ENCODE measurements around the gene RPS2.
"Not testable (repeated sequence)": the region's sequence is repeated elsewhere in the genome, so short reads cannot be mapped to it uniquely, and the experiment has no call there.

RPS2 gene

GRCh38 chr16:1964506-1965395 lies at the start of gene RPS2:
TSS of gene RPS2 (minus strand) at chr16:1964826. CDS start at chr16:1964625, 201 bp downstream.
- peak within 1 kb of the TSS; percentile 68 for H3K4me3 ChIP-seq (ENCODE audit: low read depth, low read length)
- peak; percentile 95 for DNase-seq (ENCODE audit: low read depth)

- no peak for DNase-seq (ENCODE audit: low read depth)
- H3K4me3 ChIP-seq (ENCODE audit: low read depth, low read length), result no peak overlapping the region
These were observed 48.9 kb upstream of the RPS2 start for GRCh38 chr16:2013527-2013926.

GRCh38 chr16:2011726-2012125 lies 47.1 kb upstream of the RPS2 start:
- DNase-seq (ENCODE audit: low read depth); H3K4me3 ChIP-seq (ENCODE audit: low read depth, low read length): not testable (repeated sequence)

GRCh38 chr16:2009791-2010510 lies 45.3 kb upstream of the RPS2 start, which contains the start of gene ZNF598:
TSS of gene ZNF598 (minus strand) at chr16:2009821.
- peak within 1 kb of the TSS; percentile 73 for H3K4me3 ChIP-seq (ENCODE audit: low read depth, low read length)
- DNase-seq (ENCODE audit: low read depth), result peak; percentile 62

GRCh38 chr16:2009164-2009711 lies 44.6 kb upstream of the RPS2 start:
- no peak for DNase-seq (ENCODE audit: low read depth)
- H3K4me3 ChIP-seq (ENCODE audit: low read depth, low read length), result peak overlapping the region; percentile 73

GRCh38 chr16:2008631-2009163 lies 44.1 kb upstream of the RPS2 start:
- DNase-seq (ENCODE audit: low read depth), result no peak
- peak overlapping the region; percentile 73 for H3K4me3 ChIP-seq (ENCODE audit: low read depth, low read length)

DNA sequence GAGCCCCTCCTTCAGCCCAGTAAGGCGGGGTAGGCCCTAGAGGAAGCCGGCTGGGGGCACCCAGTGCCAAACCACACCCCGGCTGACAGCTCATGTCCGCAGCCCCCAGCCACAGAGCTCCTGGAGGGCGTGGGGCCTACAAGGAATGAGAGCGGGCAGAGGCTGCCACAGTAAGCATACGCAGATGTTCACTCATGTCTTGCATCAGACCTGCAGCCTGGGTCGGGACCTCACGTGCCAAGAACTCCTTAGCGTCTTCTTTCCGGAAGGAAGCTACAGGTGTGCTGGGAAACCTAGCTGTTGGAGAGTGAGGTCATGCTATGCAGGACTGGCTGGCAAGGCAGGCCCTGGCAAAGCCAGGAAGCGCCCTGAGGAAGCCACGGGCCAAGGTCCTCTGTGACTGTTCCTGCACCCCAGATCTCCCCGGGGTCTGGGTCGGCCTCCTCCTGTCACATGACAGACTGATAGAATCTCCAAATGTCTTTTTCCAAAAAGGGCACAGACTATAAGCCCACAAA lies 43.4 kb upstream of the RPS2 start:
- H3K4me3 ChIP-seq (ENCODE audit: low read depth, low read length), result peak overlapping the region; percentile 73
- DNase-seq (ENCODE audit: low read depth), result no peak

DNA sequence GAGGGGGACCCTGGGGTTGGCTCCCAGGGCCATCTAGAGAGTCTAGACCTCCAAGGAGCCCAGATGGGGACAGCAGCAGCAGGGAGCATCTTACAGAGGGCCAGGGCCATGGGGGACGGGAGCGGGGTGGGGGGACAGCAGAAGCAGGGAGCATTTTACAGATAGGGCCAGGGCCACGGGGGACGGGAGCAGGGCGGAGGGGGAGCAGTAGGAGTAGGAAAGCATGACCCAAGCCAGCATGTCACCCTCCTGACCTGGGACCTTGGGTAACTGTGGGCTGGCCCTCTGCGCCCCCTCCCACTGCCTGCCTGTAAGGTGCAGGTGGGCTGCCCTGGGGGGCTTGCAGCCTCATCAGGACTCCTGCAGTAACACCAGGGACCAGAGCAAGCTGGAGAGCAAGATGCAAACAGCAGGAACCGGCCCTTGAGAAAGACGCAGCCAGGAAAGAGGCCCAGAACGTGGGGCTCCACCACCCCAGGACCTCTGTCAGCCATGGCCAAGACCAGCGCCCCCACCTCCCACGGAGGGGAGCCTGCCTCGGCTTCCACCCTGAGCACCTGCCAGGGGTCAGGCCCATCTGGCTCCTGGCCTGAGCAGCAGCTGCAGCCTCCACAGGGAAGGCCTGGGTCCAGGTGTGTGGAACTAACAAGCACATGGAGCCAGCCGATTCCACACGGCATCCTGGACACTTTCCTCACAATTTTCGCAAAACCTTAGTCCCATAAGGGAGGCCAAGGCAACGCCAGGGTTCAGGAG lies 42.6 kb upstream of the RPS2 start:
- peak overlapping the region; percentile 73 for H3K4me3 ChIP-seq (ENCODE audit: low read depth, low read length)
- no peak for DNase-seq (ENCODE audit: low read depth)

DNA sequence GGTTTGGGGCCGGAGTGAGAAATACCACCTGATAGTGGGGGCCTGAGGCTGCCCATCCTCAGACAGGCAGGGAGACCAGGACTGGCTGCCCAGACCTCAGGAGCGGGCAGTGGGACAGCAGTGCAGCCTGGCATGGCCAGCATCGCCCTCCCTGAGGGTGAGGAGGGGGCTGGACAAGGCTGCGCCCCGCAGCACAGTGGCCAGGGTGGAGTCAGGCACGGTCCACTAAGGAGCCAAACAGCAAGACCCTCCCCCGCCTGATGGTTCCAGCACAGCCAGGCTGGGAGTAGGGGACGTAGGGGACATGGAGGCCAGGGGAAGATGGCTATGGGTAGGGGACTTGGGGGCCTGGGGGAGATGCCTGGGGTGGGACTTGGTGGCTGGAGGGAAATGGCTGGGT lies 41.7 kb upstream of the RPS2 start:
- DNase-seq (ENCODE audit: low read depth), result no peak
- H3K4me3 ChIP-seq (ENCODE audit: low read depth, low read length), result no peak overlapping the region

- H3K4me3 ChIP-seq (ENCODE audit: low read depth, low read length), result no peak overlapping the region
- no peak for DNase-seq (ENCODE audit: low read depth)
These were observed 41.0 kb upstream of the RPS2 start for GRCh38 chr16:2005646-2006045.

DNA sequence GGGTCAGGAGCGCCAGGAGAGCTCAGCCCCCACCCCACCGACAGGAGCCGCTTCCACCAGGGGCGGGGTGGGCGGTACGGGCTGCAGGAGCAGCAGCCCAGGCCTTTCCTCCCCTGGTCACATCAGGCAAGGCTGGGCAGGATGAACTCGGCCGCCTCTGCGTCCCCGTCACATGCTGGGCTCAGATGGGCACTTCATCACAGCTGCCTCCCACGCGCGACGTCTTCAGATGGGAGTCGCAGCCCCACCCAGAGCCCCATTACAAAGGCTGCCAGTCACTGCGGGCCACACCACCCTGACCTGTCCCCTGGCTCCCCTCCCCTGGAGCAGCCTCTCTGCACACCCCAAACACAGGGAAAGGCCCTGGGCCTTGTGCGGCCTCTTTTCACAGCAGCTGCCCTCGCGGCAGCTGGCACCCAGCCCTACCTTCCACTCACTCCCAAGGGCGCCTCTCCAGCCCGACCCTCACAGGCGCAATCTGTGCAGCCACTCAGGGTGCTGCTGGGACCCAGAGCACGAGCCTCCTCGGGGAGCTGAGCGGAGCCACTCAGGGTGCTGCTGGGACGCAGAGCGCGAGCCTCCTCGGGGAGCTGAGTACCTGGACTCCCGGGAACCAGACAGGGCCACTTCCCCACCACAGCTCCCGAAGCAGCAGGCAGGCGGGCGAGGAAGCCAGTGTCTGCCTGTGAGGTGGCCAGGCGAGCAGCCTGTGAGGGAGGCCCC lies 40.3 kb upstream of the RPS2 start:
- DNase-seq (ENCODE audit: low read depth), result no peak
- H3K4me3 ChIP-seq (ENCODE audit: low read depth, low read length), result no peak overlapping the region

- DNase-seq (ENCODE audit: low read depth), result no peak
- no peak overlapping the region for H3K4me3 ChIP-seq (ENCODE audit: low read depth, low read length)
These were observed 39.4 kb upstream of the RPS2 start for GRCh38 chr16:2003827-2004641.

DNA sequence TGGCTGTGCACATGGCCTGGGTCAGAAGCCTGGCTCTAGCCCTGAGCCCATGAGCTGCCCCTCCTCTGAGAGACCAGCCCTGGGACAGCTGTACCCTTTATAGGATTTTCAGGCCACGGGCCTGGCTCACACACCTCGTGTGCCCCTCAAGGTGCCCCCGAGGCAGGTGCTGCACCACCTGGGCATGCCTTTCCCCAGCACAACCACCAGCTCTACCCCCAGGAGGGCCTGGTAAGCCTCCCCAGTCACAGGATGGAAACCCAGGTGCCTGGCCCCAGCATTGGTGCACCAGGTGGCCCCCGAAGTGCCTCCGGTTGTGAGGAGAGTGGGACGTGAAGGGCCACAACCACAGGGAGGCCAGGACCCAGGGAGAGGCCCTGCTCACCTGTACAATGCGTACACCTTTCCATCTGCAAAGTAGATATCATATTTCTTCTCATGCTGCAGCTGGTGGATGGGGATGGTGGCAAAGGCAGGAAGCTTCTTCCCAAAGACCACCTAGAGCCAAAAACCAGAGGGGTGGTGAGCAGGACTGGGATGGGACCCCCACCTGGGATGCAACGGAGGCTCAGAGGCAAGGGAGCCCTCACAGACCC lies 38.7 kb upstream of the RPS2 start:
- no peak overlapping the region for H3K4me3 ChIP-seq (ENCODE audit: low read depth, low read length)
- no peak for DNase-seq (ENCODE audit: low read depth)

GRCh38 chr16:2002406-2003230 lies 38.0 kb upstream of the RPS2 start:
- no peak overlapping the region for H3K4me3 ChIP-seq (ENCODE audit: low read depth, low read length)
- DNase-seq (ENCODE audit: low read depth), result no peak

- H3K4me3 ChIP-seq (ENCODE audit: low read depth, low read length), result no peak overlapping the region
- DNase-seq (ENCODE audit: low read depth), result no peak
These were observed 37.1 kb upstream of the RPS2 start for GRCh38 chr16:2001456-2002355.

DNA sequence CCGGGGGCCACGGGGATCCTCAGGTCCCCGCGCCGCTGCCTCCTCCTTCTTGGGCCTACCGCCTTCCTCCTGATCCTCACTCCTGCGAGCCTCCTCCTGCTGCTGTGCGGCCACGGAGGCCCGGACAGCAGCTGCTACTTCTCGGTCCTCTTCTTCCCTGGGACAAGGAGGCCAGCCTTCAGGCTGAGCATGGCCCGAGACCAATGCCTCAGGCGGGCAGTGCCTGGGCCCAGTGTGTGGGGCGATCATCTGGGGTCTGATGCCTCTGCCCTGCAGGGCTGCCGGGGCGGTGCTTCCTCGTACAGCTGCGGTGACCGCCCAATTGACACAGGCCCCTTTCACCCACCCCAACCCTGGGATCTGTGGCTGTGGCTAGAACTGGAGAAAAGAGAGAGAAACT lies 36.4 kb upstream of the RPS2 start:
- no peak overlapping the region for H3K4me3 ChIP-seq (ENCODE audit: low read depth, low read length)
- no peak for DNase-seq (ENCODE audit: low read depth)

Data from skeletal muscle cell (primary cell).